ENCODE data around the gene TMEM178A. TPM values are rescaled to one million over a fixed set of nuclear protein-coding genes. Genes with fewer than 3 reads are reported as not detected.

The TMEM178A gene
- total RNA-seq, 4 donors from 2014 or later: 0.70 to 9.9 (median 3.9) TPM

DNA sequence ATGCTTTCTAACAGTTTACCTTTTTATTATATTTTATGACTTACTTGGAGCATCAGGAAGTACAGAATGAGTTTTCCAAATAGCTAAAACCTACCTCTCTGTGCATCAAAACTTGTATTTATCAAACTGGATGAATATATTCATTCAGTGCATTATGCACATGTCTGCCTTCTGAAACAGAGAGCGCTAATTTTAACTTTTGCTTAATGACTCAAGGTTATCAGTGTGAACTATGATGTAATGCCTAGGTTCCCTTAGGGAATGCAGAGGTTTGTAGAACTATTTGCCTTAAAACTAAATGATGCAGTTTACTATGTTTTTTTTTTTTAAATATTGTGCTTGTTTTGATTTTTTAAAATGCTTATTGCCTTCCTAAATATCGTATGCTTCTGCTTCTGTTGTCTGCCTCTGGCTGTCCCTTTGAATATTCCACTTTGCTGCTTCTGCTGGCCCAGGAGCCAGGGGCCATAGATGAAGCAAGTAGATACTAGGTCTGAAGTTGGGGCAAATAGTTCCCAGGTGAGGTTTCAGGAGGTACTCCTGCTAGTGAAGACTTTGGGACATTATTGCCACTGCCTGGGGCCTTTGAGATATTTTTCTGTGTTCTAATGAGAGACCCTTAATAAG is 16.5 kb downstream of the TMEM178A start:
- TF ChIP-seq, protein P1, sequence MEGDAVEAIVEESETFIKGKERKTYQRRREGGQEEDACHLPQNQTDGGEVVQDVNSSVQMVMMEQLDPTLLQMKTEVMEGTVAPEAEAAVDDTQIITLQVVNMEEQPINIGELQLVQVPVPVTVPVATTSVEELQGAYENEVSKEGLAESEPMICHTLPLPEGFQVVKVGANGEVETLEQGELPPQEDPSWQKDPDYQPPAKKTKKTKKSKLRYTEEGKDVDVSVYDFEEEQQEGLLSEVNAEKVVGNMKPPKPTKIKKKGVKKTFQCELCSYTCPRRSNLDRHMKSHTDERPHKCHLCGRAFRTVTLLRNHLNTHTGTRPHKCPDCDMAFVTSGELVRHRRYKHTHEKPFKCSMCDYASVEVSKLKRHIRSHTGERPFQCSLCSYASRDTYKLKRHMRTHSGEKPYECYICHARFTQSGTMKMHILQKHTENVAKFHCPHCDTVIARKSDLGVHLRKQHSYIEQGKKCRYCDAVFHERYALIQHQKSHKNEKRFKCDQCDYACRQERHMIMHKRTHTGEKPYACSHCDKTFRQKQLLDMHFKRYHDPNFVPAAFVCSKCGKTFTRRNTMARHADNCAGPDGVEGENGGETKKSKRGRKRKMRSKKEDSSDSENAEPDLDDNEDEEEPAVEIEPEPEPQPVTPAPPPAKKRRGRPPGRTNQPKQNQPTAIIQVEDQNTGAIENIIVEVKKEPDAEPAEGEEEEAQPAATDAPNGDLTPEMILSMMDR (IDR thresholded peaks at IDR 0.05): no peak
- no peak for TF ChIP-seq POLR2A (IDR thresholded peaks at IDR 0.05)
- DNase-seq: no peak
- Histone ChIP-seq H3K9me3 (no peaks in the 10 kb centered on the region), H3K27ac (no peak overlapping the region), H3K4me1 (no peaks in the 10 kb centered on the region), H3K36me3 (no peaks in the 10 kb centered on the region), H3K4me3 (no peak overlapping the region), H3K27me3 (no peaks in the 10 kb centered on the region)

DNA sequence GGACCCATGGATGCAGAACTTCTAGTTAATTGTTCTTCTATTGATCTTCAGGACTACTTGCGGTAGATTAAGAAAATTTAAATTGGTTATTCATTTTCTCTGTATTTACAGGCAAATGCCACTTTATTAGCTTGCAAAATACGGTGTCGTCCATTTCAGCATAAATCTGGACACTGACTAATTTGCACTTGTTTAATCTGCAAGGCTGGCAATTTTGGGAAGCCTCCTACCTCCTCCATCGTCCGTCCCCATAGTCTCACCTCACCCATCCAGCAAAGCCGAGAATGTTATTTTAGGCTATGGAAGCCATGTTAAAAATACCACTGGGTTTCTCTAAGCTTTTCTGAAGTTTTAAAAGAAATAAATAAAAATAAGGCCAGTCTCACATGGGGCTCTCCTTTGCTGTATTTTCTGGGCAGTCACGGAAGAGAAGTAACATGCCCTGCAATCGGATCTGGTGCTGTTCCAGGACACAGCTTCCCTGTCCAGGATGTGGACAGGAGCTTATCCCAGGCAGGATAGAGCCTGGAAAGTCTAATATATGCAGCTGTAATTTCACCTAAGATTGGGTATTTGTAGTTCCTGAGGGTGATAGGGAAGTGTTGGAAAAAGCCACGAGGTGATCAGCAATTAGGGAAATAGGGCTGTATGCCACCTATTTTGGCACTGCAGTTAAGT is 17.4 kb downstream of the TMEM178A start:
- no peak overlapping the region for H3K4me3 ChIP-seq
- no peak for DNase-seq
- H3K36me3 ChIP-seq: no peaks in the 10 kb centered on the region
- no peak overlapping the region for H3K27ac ChIP-seq
- H3K27me3 ChIP-seq: no peaks in the 10 kb centered on the region
- H3K9me3 ChIP-seq: no peaks in the 10 kb centered on the region
- TF ChIP-seq, protein P1 (IDR thresholded peaks at IDR 0.05): no peak
- TF ChIP-seq POLR2A (IDR thresholded peaks at IDR 0.05): no peak
- no peaks in the 10 kb centered on the region for H3K4me1 ChIP-seq

DNA sequence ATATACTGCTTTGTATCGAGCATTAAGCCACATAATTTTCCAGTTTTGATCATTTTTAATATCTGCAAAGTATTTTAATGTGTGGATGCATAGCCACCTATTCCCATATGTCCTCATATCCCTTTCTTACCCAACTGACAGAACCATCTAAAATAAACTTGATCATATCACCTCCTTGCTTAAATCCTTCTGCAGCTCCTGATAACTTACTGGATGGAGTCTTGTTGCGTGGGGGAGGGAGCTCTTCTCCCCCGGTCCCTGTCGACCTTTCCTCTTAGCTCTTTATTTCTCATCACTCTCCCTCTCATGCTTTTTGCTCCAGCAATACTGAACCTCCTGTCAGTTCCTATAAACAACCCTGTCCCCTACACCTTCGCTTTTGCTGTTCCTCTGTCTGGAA is 18.7 kb downstream of the TMEM178A start:
- TF ChIP-seq, protein P1 (IDR thresholded peaks at IDR 0.05): no peak
- TF ChIP-seq POLR2A (IDR thresholded peaks at IDR 0.05): no peak
- Histone ChIP-seq H3K4me1 (no peaks in the 10 kb centered on the region), H3K9me3 (no peaks in the 10 kb centered on the region), H3K27ac (no peak overlapping the region), H3K4me3 (no peak overlapping the region), H3K36me3 (no peaks in the 10 kb centered on the region), H3K27me3 (no peaks in the 10 kb centered on the region)
- DNase-seq: no peak

DNA sequence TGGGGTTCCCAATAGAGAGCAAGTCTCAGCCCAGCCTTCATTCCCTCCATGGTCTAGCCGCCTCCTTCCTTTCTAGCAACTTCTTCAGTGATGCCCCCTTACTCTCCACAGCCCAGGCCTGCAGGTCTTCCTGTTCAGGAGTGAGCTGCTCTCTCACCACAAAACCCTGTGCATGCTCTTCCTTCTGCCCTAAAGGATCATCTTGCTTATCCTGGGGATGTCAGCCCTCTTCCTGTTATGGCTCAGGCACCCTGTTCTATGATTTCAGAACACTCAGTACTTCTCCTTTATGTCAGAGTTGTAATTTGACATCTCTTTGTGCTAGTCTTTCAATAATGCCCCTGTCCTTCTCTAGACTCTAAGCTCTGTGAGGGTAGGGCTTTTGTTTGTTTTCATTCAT is 19.4 kb downstream of the TMEM178A start:
- DNase-seq: no peak
- no peaks in the 10 kb centered on the region for H3K27me3 ChIP-seq
- no peak overlapping the region for H3K4me3 ChIP-seq
- no peaks in the 10 kb centered on the region for H3K36me3 ChIP-seq
- no peaks in the 10 kb centered on the region for H3K4me1 ChIP-seq
- no peaks in the 10 kb centered on the region for H3K9me3 ChIP-seq
- TF ChIP-seq POLR2A (IDR thresholded peaks at IDR 0.05): no peak
- TF ChIP-seq, protein P1 (IDR thresholded peaks at IDR 0.05): no peak
- H3K27ac ChIP-seq: no peak overlapping the region

DNA sequence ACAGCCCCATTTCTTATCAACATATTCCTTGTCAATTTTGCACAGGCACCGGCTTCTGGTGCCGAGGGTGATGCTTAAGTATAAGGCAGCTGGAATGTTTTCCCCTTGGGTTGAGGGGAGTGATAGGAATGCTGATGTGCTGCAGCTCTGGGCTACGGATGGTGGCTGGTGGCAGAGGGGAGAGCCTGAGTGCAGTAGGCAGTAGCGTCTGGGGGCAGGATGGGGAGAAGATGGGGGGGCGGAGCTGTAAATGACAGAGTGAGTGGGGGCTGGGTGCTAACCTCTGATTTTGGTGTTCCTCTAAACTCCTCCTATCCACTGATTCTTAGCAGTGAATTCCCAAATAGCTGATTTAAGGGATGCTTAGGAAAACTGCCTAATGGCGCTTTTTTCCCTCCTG is 20.7 kb downstream of the TMEM178A start:
- Histone ChIP-seq H3K27ac (no peak overlapping the region), H3K9me3 (no peaks in the 10 kb centered on the region), H3K27me3 (no peaks in the 10 kb centered on the region), H3K4me1 (no peaks in the 10 kb centered on the region), H3K36me3 (no peaks in the 10 kb centered on the region), H3K4me3 (no peak overlapping the region)
- TF ChIP-seq POLR2A (IDR thresholded peaks at IDR 0.05): no peak
- TF ChIP-seq, protein P1 (IDR thresholded peaks at IDR 0.05): no peak
- no peak for DNase-seq
